ENCODE results near the gene ST6GALNAC6. TPM values are rescaled to one million over a fixed set of nuclear protein-coding genes. Genes with fewer than 3 reads are reported as not detected.

ST6GALNAC6 gene
- polyA plus RNA-seq, 1 donor from 2014 or later = 44.2 TPM

DNA sequence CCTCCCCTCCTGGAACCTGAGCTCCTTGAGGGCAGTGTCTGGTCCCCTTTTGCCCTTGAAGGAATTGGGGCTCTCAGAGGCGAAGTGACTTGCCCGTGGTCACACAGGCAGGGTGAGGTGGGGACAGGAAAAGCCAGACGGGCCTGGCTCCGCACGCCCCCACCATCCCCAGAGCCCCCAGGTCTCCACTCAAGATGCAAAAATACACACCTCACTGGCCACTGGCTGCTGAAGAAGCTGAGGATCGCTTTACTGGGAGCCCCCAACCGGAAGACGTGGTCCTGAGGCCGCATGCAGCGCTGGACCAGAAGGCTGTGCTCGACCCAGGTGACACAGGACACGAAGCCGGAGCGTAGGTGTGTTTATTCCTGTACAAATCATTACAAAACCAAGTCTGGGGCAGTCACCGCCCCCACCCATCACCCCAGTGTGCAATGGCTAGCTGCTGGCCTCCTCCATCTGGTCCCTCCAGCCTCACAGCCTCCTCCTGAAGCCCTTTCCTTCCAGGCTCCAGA, 14.4 kb downstream of the ST6GALNAC6 start:
- no peaks in the 10 kb centered on the region for H3K9me2 ChIP-seq (ENCODE audit: insufficient read depth, low read length)
- H3K27me3 ChIP-seq (ENCODE audit: insufficient read depth, low read depth, low read length) = no peaks in the 10 kb centered on the region
- no peak overlapping the region for H3K9ac ChIP-seq (ENCODE audit: low read length)
- H2AFZ ChIP-seq (ENCODE audit: low read depth, low read length) = no peak overlapping the region
- no peaks in the 10 kb centered on the region for H3K36me3 ChIP-seq (ENCODE audit: insufficient read depth, low read length)
- H3K79me2 ChIP-seq (replicated peaks; ENCODE audit: insufficient read depth, low read length) = no peaks in the 10 kb centered on the region
- H3F3A ChIP-seq (ENCODE audit: insufficient read depth, low read length, poor library complexity, severe bottlenecking) = no peaks in the 10 kb centered on the region
- H3K4me2 ChIP-seq (ENCODE audit: low read length) = no peak overlapping the region
- TF ChIP-seq, protein P1, sequence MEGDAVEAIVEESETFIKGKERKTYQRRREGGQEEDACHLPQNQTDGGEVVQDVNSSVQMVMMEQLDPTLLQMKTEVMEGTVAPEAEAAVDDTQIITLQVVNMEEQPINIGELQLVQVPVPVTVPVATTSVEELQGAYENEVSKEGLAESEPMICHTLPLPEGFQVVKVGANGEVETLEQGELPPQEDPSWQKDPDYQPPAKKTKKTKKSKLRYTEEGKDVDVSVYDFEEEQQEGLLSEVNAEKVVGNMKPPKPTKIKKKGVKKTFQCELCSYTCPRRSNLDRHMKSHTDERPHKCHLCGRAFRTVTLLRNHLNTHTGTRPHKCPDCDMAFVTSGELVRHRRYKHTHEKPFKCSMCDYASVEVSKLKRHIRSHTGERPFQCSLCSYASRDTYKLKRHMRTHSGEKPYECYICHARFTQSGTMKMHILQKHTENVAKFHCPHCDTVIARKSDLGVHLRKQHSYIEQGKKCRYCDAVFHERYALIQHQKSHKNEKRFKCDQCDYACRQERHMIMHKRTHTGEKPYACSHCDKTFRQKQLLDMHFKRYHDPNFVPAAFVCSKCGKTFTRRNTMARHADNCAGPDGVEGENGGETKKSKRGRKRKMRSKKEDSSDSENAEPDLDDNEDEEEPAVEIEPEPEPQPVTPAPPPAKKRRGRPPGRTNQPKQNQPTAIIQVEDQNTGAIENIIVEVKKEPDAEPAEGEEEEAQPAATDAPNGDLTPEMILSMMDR (IDR thresholded peaks at IDR 0.05; ENCODE audit: poor library complexity, severe bottlenecking) = no peak
- TF ChIP-seq, protein P2, sequence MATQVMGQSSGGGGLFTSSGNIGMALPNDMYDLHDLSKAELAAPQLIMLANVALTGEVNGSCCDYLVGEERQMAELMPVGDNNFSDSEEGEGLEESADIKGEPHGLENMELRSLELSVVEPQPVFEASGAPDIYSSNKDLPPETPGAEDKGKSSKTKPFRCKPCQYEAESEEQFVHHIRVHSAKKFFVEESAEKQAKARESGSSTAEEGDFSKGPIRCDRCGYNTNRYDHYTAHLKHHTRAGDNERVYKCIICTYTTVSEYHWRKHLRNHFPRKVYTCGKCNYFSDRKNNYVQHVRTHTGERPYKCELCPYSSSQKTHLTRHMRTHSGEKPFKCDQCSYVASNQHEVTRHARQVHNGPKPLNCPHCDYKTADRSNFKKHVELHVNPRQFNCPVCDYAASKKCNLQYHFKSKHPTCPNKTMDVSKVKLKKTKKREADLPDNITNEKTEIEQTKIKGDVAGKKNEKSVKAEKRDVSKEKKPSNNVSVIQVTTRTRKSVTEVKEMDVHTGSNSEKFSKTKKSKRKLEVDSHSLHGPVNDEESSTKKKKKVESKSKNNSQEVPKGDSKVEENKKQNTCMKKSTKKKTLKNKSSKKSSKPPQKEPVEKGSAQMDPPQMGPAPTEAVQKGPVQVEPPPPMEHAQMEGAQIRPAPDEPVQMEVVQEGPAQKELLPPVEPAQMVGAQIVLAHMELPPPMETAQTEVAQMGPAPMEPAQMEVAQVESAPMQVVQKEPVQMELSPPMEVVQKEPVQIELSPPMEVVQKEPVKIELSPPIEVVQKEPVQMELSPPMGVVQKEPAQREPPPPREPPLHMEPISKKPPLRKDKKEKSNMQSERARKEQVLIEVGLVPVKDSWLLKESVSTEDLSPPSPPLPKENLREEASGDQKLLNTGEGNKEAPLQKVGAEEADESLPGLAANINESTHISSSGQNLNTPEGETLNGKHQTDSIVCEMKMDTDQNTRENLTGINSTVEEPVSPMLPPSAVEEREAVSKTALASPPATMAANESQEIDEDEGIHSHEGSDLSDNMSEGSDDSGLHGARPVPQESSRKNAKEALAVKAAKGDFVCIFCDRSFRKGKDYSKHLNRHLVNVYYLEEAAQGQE (IDR thresholded peaks at IDR 0.05; ENCODE audit: borderline replicate concordance) = no peak
- no peak for TF ChIP-seq EP300 (conservative IDR thresholded peaks at IDR 0.05; ENCODE audit: poor library complexity, severe bottlenecking)
- no peak for TF ChIP-seq SMC3 (conservative IDR thresholded peaks at IDR 0.05; ENCODE audit: poor library complexity)
- no peak for TF ChIP-seq RAD21 (conservative IDR thresholded peaks at IDR 0.05)
- no peak for TF ChIP-seq POLR2AphosphoS5 (IDR thresholded peaks at IDR 0.05)
- no peak for TF ChIP-seq MXI1 (conservative IDR thresholded peaks at IDR 0.05; ENCODE audit: poor library complexity, severe bottlenecking)
- no peak for TF ChIP-seq TAF1 (IDR thresholded peaks at IDR 0.05; ENCODE audit: low read depth)
- TF ChIP-seq EZH2 (IDR thresholded peaks at IDR 0.05; ENCODE audit: borderline replicate concordance, insufficient read depth, low read length, poor library complexity, severe bottlenecking) = no peak
- H3K27ac ChIP-seq (ENCODE audit: low read length) = no peak overlapping the region
- H4K20me1 ChIP-seq (ENCODE audit: insufficient read depth) = no peaks in the 10 kb centered on the region
- no peaks in the 10 kb centered on the region for H3K9me3 ChIP-seq (ENCODE audit: low read length)
- no peak overlapping the region for H3K4me3 ChIP-seq (ENCODE audit: low read length)

DNA sequence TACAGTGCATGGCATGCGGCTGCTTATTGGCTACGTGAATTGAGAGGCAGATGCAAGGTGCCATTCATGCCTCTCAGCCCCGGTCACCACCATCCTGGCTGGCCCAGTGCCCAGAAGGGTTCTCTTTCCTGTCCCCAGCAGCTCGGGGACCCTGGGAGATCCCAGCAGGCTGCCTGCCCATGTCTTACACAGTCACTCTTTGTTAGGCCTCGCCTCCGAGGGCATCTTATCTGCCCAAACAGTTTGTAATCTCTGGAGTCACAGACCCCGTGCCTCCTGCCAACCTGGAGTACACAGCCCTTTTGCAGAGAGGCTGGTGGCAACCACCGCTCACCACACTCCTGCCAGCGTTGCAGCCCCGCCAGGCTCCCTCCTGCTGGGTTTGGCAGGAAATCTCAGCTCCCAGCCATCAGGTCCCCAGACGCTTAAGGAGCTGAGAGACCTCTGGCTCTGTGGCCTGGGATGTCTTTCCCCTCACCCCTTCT, 14.9 kb downstream of the ST6GALNAC6 start:
- Histone ChIP-seq H3K9me3 (ENCODE audit: low read length) (no peaks in the 10 kb centered on the region), H3K9me2 (ENCODE audit: insufficient read depth, low read length) (no peaks in the 10 kb centered on the region), H2AFZ (ENCODE audit: low read depth, low read length) (no peak overlapping the region), H3K36me3 (ENCODE audit: insufficient read depth, low read length) (no peaks in the 10 kb centered on the region), H3K79me2 (replicated peaks; ENCODE audit: insufficient read depth, low read length) (no peaks in the 10 kb centered on the region), H4K20me1 (ENCODE audit: insufficient read depth) (no peaks in the 10 kb centered on the region), H3K4me2 (ENCODE audit: low read length) (no peak overlapping the region), H3K4me3 (ENCODE audit: low read length) (no peak overlapping the region), H3K27ac (ENCODE audit: low read length) (no peak overlapping the region), H3K9ac (ENCODE audit: low read length) (no peak overlapping the region), H3F3A (ENCODE audit: insufficient read depth, low read length, poor library complexity, severe bottlenecking) (no peaks in the 10 kb centered on the region), H3K27me3 (ENCODE audit: insufficient read depth, low read depth, low read length) (no peaks in the 10 kb centered on the region)
- no peak for TF ChIP-seq MXI1 (conservative IDR thresholded peaks at IDR 0.05; ENCODE audit: poor library complexity, severe bottlenecking)
- TF ChIP-seq, protein P2 (IDR thresholded peaks at IDR 0.05; ENCODE audit: borderline replicate concordance) = no peak
- TF ChIP-seq TAF1 (IDR thresholded peaks at IDR 0.05; ENCODE audit: low read depth) = no peak
- TF ChIP-seq EZH2 (IDR thresholded peaks at IDR 0.05; ENCODE audit: borderline replicate concordance, insufficient read depth, low read length, poor library complexity, severe bottlenecking) = no peak
- no peak for TF ChIP-seq EP300 (conservative IDR thresholded peaks at IDR 0.05; ENCODE audit: poor library complexity, severe bottlenecking)
- TF ChIP-seq, protein P1 (IDR thresholded peaks at IDR 0.05; ENCODE audit: poor library complexity, severe bottlenecking) = no peak
- TF ChIP-seq POLR2AphosphoS5 (IDR thresholded peaks at IDR 0.05) = no peak
- no peak for TF ChIP-seq RAD21 (conservative IDR thresholded peaks at IDR 0.05)
- TF ChIP-seq SMC3 (conservative IDR thresholded peaks at IDR 0.05; ENCODE audit: poor library complexity) = no peak

Data from neural cell (in vitro differentiated cells).